Natural killer cell (primary cell): Measurements from ENCODE around the gene XKR8. TPM values are rescaled to one million over a fixed set of nuclear protein-coding genes. Genes with fewer than 3 reads are reported as not detected.

Experiments used
- ATAC-seq, 3 donors: fragments of 150-1000 bp in 2 of 3; fragments of 200-7000 bp in 1 of 3; cut with Tn5 transposase; 1 replicate in 1 of 3; 2 replicates in 2 of 3; pipeline ENCODE4 v1.10.0; 2021; ENCODE audit warnings: mild to moderate bottlenecking in 2 of 3, moderate library complexity in 2 of 3
- DNase-seq, 2 donors: peaks; one replicate each; pipeline versions ENCODE4 v3.0.0 to v3.0.0-alpha.2; 2013 to 2021; ENCODE audit warnings: mixed read lengths in 1 of 2
- H3K27ac ChIP-seq: one replicate; pipeline ENCODE4 v1.5.1; 2013; ENCODE audit warnings: mild to moderate bottlenecking, low read length
- H3K27me3 ChIP-seq: one replicate; pipeline ENCODE4 v1.6.1; 2013; ENCODE audit warnings: low read length; ENCODE audit not compliant: control insufficient read depth, insufficient read depth
- H3K36me3 ChIP-seq: one replicate; pipeline ENCODE4 v1.6.1; 2013; ENCODE audit warnings: low read length; ENCODE audit not compliant: control insufficient read depth, insufficient read depth
- H3K4me1 ChIP-seq: one replicate; pipeline ENCODE4 v1.6.1; 2013; ENCODE audit warnings: low read length; ENCODE audit not compliant: control insufficient read depth, insufficient read depth
- H3K4me3 ChIP-seq: one replicate; pipeline ENCODE4 v1.5.1; 2013; ENCODE audit warnings: low read length
- H3K9me3 ChIP-seq: one replicate; pipeline ENCODE4 v1.6.1; 2013; ENCODE audit warnings: low read length; ENCODE audit not compliant: control insufficient read depth, insufficient read depth
- H3K27ac Mint-ChIP-seq, 2 donors: one replicate each; pipeline ENCODE4 v1.8.0; 2022; ENCODE audit warnings: mild to moderate bottlenecking in 2 of 2, mixed read lengths in 2 of 2, moderate library complexity in 1 of 2
- H3K27me3 Mint-ChIP-seq, 2 donors: one replicate each; pipeline ENCODE4 v1.8.0; 2022; ENCODE audit warnings: low read depth in 2 of 2, mixed read lengths in 2 of 2
- H3K36me3 Mint-ChIP-seq: one replicate; pipeline ENCODE4 v1.8.0; 2022; ENCODE audit warnings: mixed read lengths
- H3K4me1 Mint-ChIP-seq, 2 donors: one replicate each; pipeline ENCODE4 v1.8.0; 2022; ENCODE audit warnings: mixed read lengths in 2 of 2
- H3K4me3 Mint-ChIP-seq: one replicate; pipeline ENCODE4 v1.8.0; 2022; ENCODE audit warnings: mild to moderate bottlenecking, moderate library complexity, mixed read lengths
- H3K9me3 Mint-ChIP-seq, 2 donors: one replicate each; pipeline ENCODE4 v1.8.0; 2022; ENCODE audit warnings: mixed read lengths in 2 of 2
- WGBS: methylation state at CpG from one replicate; pipeline ENCODE4 v1.1.7; 2013; ENCODE audit warnings: missing lambda C conversion rate; ENCODE audit not compliant: insufficient coverage; 5-methylcytosine and 5-hydroxymethylcytosine counted together
- intact Hi-C: fragments of 100-400 bp; cut with micrococcal nuclease; formaldehyde crosslinking; loops from one replicate; pipeline ENCODE4 v1.14.2; 2022
- total RNA-seq, 4 donors: library from RNA; stranded (reverse); fragments of 120-200 nt in 1 of 4; gene quantifications; one replicate each; pipeline versions ENCODE4 v1.2.3 to v1.2.4, GENCODE V29; 2013 to 2022
- TF ChIP-seq, protein P1 (sequence below): fragments of 200-600 bp; IDR thresholded peaks from one replicate; pipeline ENCODE4 v1.8.0; 2022; ENCODE audit warnings: antibody characterized with exemption

Gene XKR8
- total RNA-seq, 3 donors from 2014 or later (not counting 1 experiment from before 2014, with no cell fraction given) = 8.0 to 16.8 (median 15.5) TPM

DNA sequence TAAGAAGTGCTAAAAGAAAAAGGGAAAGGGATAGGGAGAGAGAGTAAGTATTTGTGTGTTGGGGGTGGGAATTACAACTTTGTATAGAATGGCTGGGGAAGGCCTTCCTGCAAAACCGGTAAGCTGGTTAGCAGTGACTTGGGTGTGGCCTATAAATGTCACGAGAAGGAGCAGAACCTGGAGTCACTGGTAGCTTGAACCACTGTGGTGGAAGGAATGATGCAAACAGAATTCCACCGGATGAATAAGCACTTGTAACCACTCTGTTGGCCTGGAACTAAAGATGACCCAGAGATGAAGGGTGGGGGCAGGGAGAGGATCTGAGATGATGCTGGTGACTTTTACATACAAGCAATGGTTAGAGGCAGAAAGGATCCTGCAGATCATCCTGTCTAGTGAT, 8.9 kb downstream of the XKR8 start:
- WGBS = 90% methylated on average over 3 of the region's 3 CpGs
- ATAC-seq (no peak), DNase-seq (no peak)
- Mint-ChIP-seq H3K27ac (peak overlapping the region in 1 of 2 donors; percentile 39), H3K27me3 (no peaks in the 10 kb centered on the region), H3K4me3 (no peak overlapping the region), H3K4me1 (peaks cover 5 to 23% of the 10 kb centered on the region in 2 donors), H3K36me3 (no peaks in the 10 kb centered on the region), H3K9me3 (no peaks in the 10 kb centered on the region)
- TF ChIP-seq, protein P1, sequence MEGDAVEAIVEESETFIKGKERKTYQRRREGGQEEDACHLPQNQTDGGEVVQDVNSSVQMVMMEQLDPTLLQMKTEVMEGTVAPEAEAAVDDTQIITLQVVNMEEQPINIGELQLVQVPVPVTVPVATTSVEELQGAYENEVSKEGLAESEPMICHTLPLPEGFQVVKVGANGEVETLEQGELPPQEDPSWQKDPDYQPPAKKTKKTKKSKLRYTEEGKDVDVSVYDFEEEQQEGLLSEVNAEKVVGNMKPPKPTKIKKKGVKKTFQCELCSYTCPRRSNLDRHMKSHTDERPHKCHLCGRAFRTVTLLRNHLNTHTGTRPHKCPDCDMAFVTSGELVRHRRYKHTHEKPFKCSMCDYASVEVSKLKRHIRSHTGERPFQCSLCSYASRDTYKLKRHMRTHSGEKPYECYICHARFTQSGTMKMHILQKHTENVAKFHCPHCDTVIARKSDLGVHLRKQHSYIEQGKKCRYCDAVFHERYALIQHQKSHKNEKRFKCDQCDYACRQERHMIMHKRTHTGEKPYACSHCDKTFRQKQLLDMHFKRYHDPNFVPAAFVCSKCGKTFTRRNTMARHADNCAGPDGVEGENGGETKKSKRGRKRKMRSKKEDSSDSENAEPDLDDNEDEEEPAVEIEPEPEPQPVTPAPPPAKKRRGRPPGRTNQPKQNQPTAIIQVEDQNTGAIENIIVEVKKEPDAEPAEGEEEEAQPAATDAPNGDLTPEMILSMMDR = no peak
- no peaks in the 10 kb centered on the region for H3K4me1 ChIP-seq
- H3K27me3 ChIP-seq = no peaks in the 10 kb centered on the region
- H3K9me3 ChIP-seq = no peaks in the 10 kb centered on the region
- no peak overlapping the region for H3K4me3 ChIP-seq
- intact Hi-C loops = no loop called here
- no peak overlapping the region for H3K27ac ChIP-seq
- peaks cover 35% of the 10 kb centered on the region for H3K36me3 ChIP-seq

DNA sequence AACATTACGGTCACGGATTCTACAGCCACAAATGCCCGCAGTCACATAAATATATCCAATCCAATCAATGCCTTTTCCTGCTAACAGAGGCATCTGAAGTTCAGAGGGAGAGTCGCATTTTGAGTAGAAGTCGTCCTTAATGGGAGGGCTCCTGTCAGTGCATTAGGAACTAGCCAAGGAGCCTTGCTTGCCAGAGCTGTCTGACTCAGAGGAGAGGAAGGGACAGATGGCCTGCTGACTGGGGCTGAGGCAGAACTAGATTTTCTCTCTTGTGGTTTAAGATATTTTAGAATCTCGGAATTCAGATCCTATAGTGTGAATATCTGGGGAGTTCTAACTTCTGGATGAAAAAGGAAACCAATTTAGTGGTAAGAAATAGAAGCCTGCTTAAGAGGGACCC, 10.6 kb downstream of the XKR8 start:
- intact Hi-C loops = no loop called here

DNA sequence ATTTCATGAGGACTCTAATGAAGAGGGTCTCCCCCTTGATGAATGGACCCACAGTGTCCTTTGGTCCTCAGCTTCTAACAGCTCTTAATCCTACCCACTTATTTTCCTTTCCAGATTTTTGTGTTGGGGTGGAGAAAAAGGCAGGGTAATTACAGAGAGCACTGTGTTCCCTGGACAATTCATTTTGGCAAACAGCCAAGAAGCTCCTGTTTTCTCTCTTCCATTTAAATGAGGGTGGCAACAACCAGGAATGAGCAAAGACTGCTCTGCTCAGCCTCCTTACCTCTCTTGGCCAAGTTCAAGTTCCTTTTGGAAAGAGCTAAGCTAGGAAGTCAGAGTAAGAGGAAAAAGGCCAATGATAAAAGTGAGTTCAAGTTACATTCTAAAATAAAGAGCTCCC, 11.9 kb downstream of the XKR8 start:
- Histone ChIP-seq H3K36me3 (peaks cover 25% of the 10 kb centered on the region), H3K4me1 (no peaks in the 10 kb centered on the region), H3K9me3 (no peaks in the 10 kb centered on the region), H3K4me3 (no peak overlapping the region), H3K27ac (no peak overlapping the region), H3K27me3 (no peaks in the 10 kb centered on the region)
- Mint-ChIP-seq H3K9me3 (no peaks in the 10 kb centered on the region), H3K4me3 (no peak overlapping the region), H3K27ac (peak overlapping the region in 1 of 2 donors; percentile 27), H3K4me1 (peaks cover 5 to 20% of the 10 kb centered on the region in 2 donors), H3K36me3 (no peaks in the 10 kb centered on the region), H3K27me3 (no peaks in the 10 kb centered on the region)
- TF ChIP-seq, protein P1 = no peak
- DNase-seq (no peak), ATAC-seq (no peak)
- intact Hi-C loops = no loop called here

More for the DNA sequence above, 10.6 kb downstream of the XKR8 start:
- Mint-ChIP-seq H3K36me3 (no peaks in the 10 kb centered on the region), H3K4me3 (no peak overlapping the region), H3K4me1 (peaks cover 5 to 23% of the 10 kb centered on the region in 2 donors), H3K27me3 (no peaks in the 10 kb centered on the region), H3K27ac (peak overlapping the region in 1 of 2 donors; percentile 76), H3K9me3 (no peaks in the 10 kb centered on the region)
- 96% methylated on average over 6 of the region's 6 CpGs for WGBS
- no peak overlapping the region for H3K4me3 ChIP-seq
- no peak for DNase-seq
- H3K36me3 ChIP-seq = peaks cover 32% of the 10 kb centered on the region
- no peaks in the 10 kb centered on the region for H3K27me3 ChIP-seq
- ATAC-seq = no peak
- no peak overlapping the region for H3K27ac ChIP-seq
- no peaks in the 10 kb centered on the region for H3K9me3 ChIP-seq
- H3K4me1 ChIP-seq = no peaks in the 10 kb centered on the region
- TF ChIP-seq, protein P1 = no peak

DNA sequence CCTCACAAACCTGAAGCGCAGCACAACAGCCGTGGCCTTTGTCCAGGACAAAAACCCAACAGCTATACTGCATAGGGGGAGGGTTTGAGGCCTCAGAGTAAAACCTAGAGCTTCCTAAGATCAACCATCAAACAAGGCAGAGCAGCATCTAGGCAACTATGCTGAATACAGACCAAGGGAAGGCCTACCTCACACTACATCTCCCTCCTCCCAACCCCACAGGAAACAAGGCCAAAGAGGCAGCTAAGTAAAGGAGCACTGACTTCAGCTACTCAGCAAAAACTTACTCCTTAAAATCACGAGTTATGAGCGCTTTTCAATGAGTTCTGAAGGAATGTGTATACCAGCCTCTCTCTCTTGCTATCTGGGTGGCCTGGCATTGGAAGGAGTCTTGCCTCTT, 12.4 kb downstream of the XKR8 start:
- DNase-seq (no peak), ATAC-seq (no peak)
- H3K4me1 Mint-ChIP-seq = peaks cover 5 to 17% of the 10 kb centered on the region in 2 donors
- no peak overlapping the region for H3K4me3 Mint-ChIP-seq
- H3K27me3 ChIP-seq = no peaks in the 10 kb centered on the region
- TF ChIP-seq, protein P1 = no peak
- no peaks in the 10 kb centered on the region for H3K9me3 ChIP-seq
- H3K36me3 ChIP-seq = peaks cover 24% of the 10 kb centered on the region
- H3K36me3 Mint-ChIP-seq = no peaks in the 10 kb centered on the region
- H3K4me3 ChIP-seq = no peak overlapping the region
- no peaks in the 10 kb centered on the region for H3K27me3 Mint-ChIP-seq
- H3K27ac Mint-ChIP-seq = peak overlapping the region in 1 of 2 donors; percentile 27
- 100% methylated on average over 4 of the region's 4 CpGs for WGBS
- H3K9me3 Mint-ChIP-seq = no peaks in the 10 kb centered on the region
- intact Hi-C loops = no loop called here
- no peak overlapping the region for H3K27ac ChIP-seq
- no peaks in the 10 kb centered on the region for H3K4me1 ChIP-seq
